Muscle of arm (tissue), 14 donors: ENCODE data around the gene PTGER3. TPM values are rescaled to one million over a fixed set of nuclear protein-coding genes. Genes with fewer than 3 reads are reported as not detected.

Experiments
- DNase-seq: peaks from one replicate; pipeline ENCODE4 v3.0.0-alpha.2; 2013
- long read RNA-seq, 11 donors: transcript quantifications; one replicate each; lab custom pipeline, GENCODE V29; 2026
- polyA plus RNA-seq, 12 donors: library from polyadenylated mRNA; unstranded; fragments of 120-200 nt; gene quantifications; one replicate each; pipeline ENCODE4 v1.2.1, GENCODE V29; 2013; ENCODE audit not compliant: insufficient read length in 12 of 12

PTGER3 gene
- 1 to 10 TPM in 5 of 12 donors, under 1 TPM in 5, not detected in 2; 0.51 to 5.3 (median 0.93) TPM for polyA plus RNA-seq
- long read RNA-seq, donor 1, full-length matches to known transcripts: 9 of 9 reads
- long read RNA-seq, donor 1, partial matches to known transcripts: 0 of 9 reads
- long read RNA-seq, donor 1, other reads (novel, unspliced or antisense): 0 of 9 reads
- long read RNA-seq, donor 2, partial matches to known transcripts: 0 of 1 reads
- long read RNA-seq, donor 2, other reads (novel, unspliced or antisense): 0 of 1 reads
- long read RNA-seq, donor 3, full-length matches to known transcripts: 1 of 1 reads
- long read RNA-seq, donor 3, partial matches to known transcripts: 0 of 1 reads
- long read RNA-seq, donor 3, other reads (novel, unspliced or antisense): 0 of 1 reads
- long read RNA-seq, donor 4: 0 reads
- long read RNA-seq, donor 5, partial matches to known transcripts: 0 of 1 reads
- long read RNA-seq, donor 5, other reads (novel, unspliced or antisense): 0 of 1 reads
- long read RNA-seq, donor 6, full-length matches to known transcripts: 2 of 2 reads
- long read RNA-seq, donor 6, partial matches to known transcripts: 0 of 2 reads
- long read RNA-seq, donor 6, other reads (novel, unspliced or antisense): 0 of 2 reads
- long read RNA-seq, donor 7: 0 reads
- long read RNA-seq, donor 8: 0 reads
- long read RNA-seq, donor 9: 0 reads
- long read RNA-seq, donor 10: 0 reads
- long read RNA-seq, donor 11: 0 reads

GRCh38 chr1:71047635-71048607 is at the start of gene PTGER3:
PTGER3 (minus strand) TSS chr1:71047816; CDS start chr1:71047577, 239 bp downstream.
- no peak for DNase-seq

- DNase-seq: no peak
These were observed 47.3 kb upstream of the PTGER3 start for GRCh38 chr1:71094913-71095312.

GRCh38 chr1:71093938-71094337 is 46.3 kb upstream of the PTGER3 start:
- DNase-seq: no peak

- DNase-seq: no peak
These were observed 42.1 kb upstream of the PTGER3 start for GRCh38 chr1:71089536-71090270.

- DNase-seq: no peak
These were observed 41.1 kb upstream of the PTGER3 start for GRCh38 chr1:71088645-71089287.

- DNase-seq: no peak
These were observed 40.1 kb upstream of the PTGER3 start for GRCh38 chr1:71087713-71088112.

- DNase-seq: no peak
These were observed 39.4 kb upstream of the PTGER3 start for GRCh38 chr1:71087060-71087459.

GRCh38 chr1:71086331-71086730 is 38.7 kb upstream of the PTGER3 start:
- DNase-seq: no peak

GRCh38 chr1:71083271-71083670 is 35.7 kb upstream of the PTGER3 start:
- no peak for DNase-seq

GRCh38 chr1:71081697-71082080 is 34.1 kb upstream of the PTGER3 start:
- DNase-seq: no peak

GRCh38 chr1:71080739-71081696 is 33.4 kb upstream of the PTGER3 start, which contains the start of gene ZRANB2:
ZRANB2 (minus strand) TSS chr1:71081035; CDS start chr1:71080995, 40 bp downstream.
- DNase-seq: peak; percentile 95

GRCh38 chr1:71080230-71080738 is 32.7 kb upstream of the PTGER3 start:
- peak; percentile 26 for DNase-seq

- DNase-seq: no peak
These were observed 27.1 kb upstream of the PTGER3 start for GRCh38 chr1:71074681-71075080.

GRCh38 chr1:71072273-71072672 is 24.7 kb upstream of the PTGER3 start:
- DNase-seq: no peak

- DNase-seq: no peak
These were observed 24.1 kb upstream of the PTGER3 start for GRCh38 chr1:71071720-71072119.

- no peak for DNase-seq
These were observed 21.0 kb upstream of the PTGER3 start for GRCh38 chr1:71068325-71069240.

- no peak for DNase-seq
These were observed 7.2 kb upstream of the PTGER3 start for GRCh38 chr1:71054791-71055190.

GRCh38 chr1:71054281-71054731 is 6.7 kb upstream of the PTGER3 start:
- DNase-seq: no peak
